Measurements from ENCODE around the gene CLDND2. TPM values are rescaled to one million over a fixed set of nuclear protein-coding genes. Genes with fewer than 3 reads are reported as not detected.

The CLDND2 gene
- total RNA-seq, 1 experiment from 2014 or later: 1.8 TPM

DNA sequence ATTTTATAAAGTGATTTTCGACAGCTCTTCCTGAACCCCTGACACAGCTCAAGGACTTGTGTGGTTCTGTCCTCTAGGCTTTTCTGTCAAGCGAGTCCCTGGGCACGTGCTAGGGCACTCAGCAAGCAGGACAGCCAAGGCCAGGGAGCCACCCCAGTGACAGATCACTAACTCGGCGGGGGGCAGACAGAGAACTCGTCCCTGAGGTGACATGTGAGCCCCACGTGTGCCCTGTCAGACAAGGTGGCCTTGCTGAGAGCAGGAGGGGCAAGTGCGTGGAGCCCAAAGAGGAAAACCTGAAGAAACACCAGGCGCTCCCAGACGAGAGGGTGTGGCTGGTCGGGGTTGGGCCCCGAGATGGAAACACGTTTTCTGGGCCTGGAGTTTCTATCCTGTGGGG is 7.6 kb downstream of the CLDND2 start:
- RAD21 ChIA-PET (ENCODE audit: low non-redundant PET in 1 of 2, low total read pairs in 2 of 2, uncharacterized antibody in 2 of 2, unreplicated experiment in 2 of 2): no interaction called here
- Histone ChIP-seq H3K9ac (ENCODE audit: low read length) (no peak overlapping the region), H3K36me3 (ENCODE audit: control insufficient read depth in 1 of 2, insufficient read depth in 2 of 2, low read length in 2 of 2) (no peaks in the 10 kb centered on the region), H3K4me2 (ENCODE audit: low read length) (no peak overlapping the region), H2AFZ (ENCODE audit: low read depth, low read length, poor library complexity, severe bottlenecking) (no peak overlapping the region), H4K20me1 (ENCODE audit: insufficient read depth) (no peaks in the 10 kb centered on the region), H3K79me2 (ENCODE audit: insufficient read depth, low read length) (peaks cover 52% of the 10 kb centered on the region), H3K4me1 (ENCODE audit: control insufficient read depth in 1 of 2, insufficient read depth in 2 of 2, low read length in 2 of 2) (peaks cover 49 to 57% of the 10 kb centered on the region in 2 experiments), H3K27me3 (ENCODE audit: insufficient read depth, low read length) (no peaks in the 10 kb centered on the region), H3K9me2 (ENCODE audit: insufficient read depth) (no peaks in the 10 kb centered on the region), H3K4me3 (replicated peaks in 1 of 2; ENCODE audit: low read depth in 1 of 2, low read length in 2 of 2) (no peak overlapping the region), H3K9me3 (ENCODE audit: control insufficient read depth in 1 of 2, insufficient read depth in 1 of 2, low read depth in 1 of 2, low read length in 2 of 2) (no peaks in the 10 kb centered on the region), H3K27ac (ENCODE audit: low read depth, low read length) (no peak overlapping the region)
- POLR2A ChIA-PET: no interaction called here
- CTCF ChIA-PET: no interaction called here
- DNase-seq (ENCODE audit: low read depth, low spot score): no peak
- intact Hi-C loops (cut with micrococcal nuclease): no loop called here
- no peak for ATAC-seq
- TF ChIP-seq CBX3 (IDR thresholded peaks at IDR 0.05; ENCODE audit: low read depth) (no peak), EZH2 (IDR thresholded peaks at IDR 0.05) (no peak), RAD21 (IDR thresholded peaks at IDR 0.05; ENCODE audit: low read depth) (no peak), SIN3A (IDR thresholded peaks at IDR 0.05; ENCODE audit: low read depth) (no peak), EGR1 (IDR thresholded peaks at IDR 0.05; ENCODE audit: low read depth) (no peak), REST (IDR thresholded peaks at IDR 0.05; ENCODE audit: low read depth) (no peak), POLR2AphosphoS5 (IDR thresholded peaks at IDR 0.05; ENCODE audit: low read depth, low read length) (no peak), ZBTB33 (IDR thresholded peaks at IDR 0.05; ENCODE audit: extremely low read depth, insufficient replicate concordance, low read length) (no peak), ZFX (IDR thresholded peaks at IDR 0.05) (no peak), ATF3 (IDR thresholded peaks at IDR 0.05) (no peak), YY1 (IDR thresholded peaks at IDR 0.05; ENCODE audit: extremely low read depth, insufficient replicate concordance, low read depth, low read length) (no peak)
- TF ChIP-seq, protein P1, sequence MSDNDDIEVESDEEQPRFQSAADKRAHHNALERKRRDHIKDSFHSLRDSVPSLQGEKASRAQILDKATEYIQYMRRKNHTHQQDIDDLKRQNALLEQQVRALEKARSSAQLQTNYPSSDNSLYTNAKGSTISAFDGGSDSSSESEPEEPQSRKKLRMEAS (IDR thresholded peaks at IDR 0.05): no peak
- BruUV-seq (replicated peaks): no TSS peak
